Measurements from ENCODE around the gene MTMR1. TPM values are rescaled to one million over a fixed set of nuclear protein-coding genes. Genes with fewer than 3 reads are reported as not detected.

The MTMR1 gene
- total and polyA plus RNA-seq, 2 donors (not counting 3 experiments of a cell fraction or from before 2014, with no cell fraction given) = 17.1 to 20.3 TPM

DNA sequence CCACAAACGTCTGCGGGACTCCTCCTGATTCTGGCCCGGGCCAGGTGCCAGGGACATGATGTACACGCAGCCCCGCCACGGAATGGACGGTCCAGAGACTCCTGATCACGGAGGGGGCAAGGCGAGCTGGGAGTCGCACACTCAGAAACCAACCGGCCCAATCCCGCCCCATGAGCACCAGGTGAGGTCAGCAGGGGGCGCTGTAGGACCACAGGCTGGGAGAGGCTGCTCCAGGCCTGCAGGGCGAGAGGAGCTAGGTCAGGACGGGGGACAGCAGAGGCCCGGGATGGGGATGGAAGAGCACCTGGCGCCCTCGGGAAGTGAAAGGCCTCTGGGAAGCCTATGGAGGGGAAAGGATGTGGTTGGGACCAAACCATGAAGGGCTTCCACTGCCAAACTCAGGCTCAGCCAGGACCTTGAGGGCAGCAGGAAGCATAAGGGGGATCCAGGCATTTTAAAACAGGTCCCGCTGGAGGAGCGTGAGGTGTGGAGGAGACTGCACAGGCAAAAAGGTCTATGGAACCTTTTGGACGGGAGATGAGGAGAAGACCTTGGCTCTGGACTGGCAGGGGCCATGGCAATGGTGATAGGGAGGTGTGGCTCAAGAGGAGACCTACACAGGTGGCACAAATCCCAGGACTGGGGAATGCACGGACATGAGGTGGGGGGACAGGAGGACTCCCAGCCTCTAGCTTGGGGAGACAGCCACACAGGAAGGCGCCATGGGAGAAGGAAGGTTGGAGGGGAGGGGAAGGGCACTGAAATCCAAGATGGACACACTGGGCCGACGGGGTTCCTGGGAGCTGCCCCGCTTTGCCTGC lies 79.2 kb downstream of the MTMR1 start:
- no peaks in the 10 kb centered on the region for H3K27me3 ChIP-seq (ENCODE audit: control insufficient read depth in 2 of 2, insufficient read depth in 2 of 2, low read length in 2 of 2)
- dilution Hi-C loops (cut with MboI; ENCODE audit: extremely low pct_ligation_motif_present, low sequenced_read_pairs) = no loop called here
- no peaks in the 10 kb centered on the region for H4K20me1 ChIP-seq (replicated peaks; ENCODE audit: control insufficient read depth, extremely low read depth, insufficient read depth, low read length)
- intact Hi-C loops (cut with micrococcal nuclease) = loop anchor here (1.0 to 5.0 kb wide), 4 partner anchors 125 to 378 kb away; partner anchors contain the start of genes CD99L2 and HMGB3
- TF ChIP-seq FOS (IDR thresholded peaks at IDR 0.05; ENCODE audit: borderline replicate concordance, insufficient read depth, low read length) (no peak), CTCF (IDR thresholded peaks at IDR 0.05; ENCODE audit: extremely low read depth in 1 of 2, insufficient read depth in 1 of 2, low read depth in 1 of 2, low read length in 2 of 2) (peak; percentile 64 to 82)
- H3K36me3 ChIP-seq (ENCODE audit: control insufficient read depth in 2 of 2, extremely low read depth in 1 of 2, insufficient read depth in 2 of 2, low read length in 2 of 2) = no peaks in the 10 kb centered on the region
- peak; percentile 45 for DNase-seq (ENCODE audit: low read depth, low spot score)
- H3K9me3 ChIP-seq (replicated peaks; ENCODE audit: control insufficient read depth, insufficient read depth, low read length) = no peaks in the 10 kb centered on the region
- H2AFZ ChIP-seq (ENCODE audit: low read depth, low read length) = no peak overlapping the region
- H3K27ac ChIP-seq (ENCODE audit: insufficient read depth, low read depth, low read length) = no peak overlapping the region
- no peaks in the 10 kb centered on the region for H3K4me1 ChIP-seq (ENCODE audit: control insufficient read depth, extremely low read depth, insufficient read depth, low read length)
- H3K9me1 ChIP-seq (replicated peaks; ENCODE audit: control insufficient read depth, extremely low read depth, insufficient read depth, low read length) = no peaks in the 10 kb centered on the region
- CTCF ChIA-PET = interaction anchor here (0.6 to 5.6 kb wide), 38 partner anchors 9 to 588 kb away, joined by 3 to 315 read pairs (median 3); partner anchors contain the start of genes GPR50 and HMGB3
- no peaks in the 10 kb centered on the region for H3K79me2 ChIP-seq (ENCODE audit: control insufficient read depth, insufficient read depth, low read length)
- peak; percentile 84 for FAIRE-seq
- H3K4me2 ChIP-seq (ENCODE audit: insufficient read depth, low read length) = no peak overlapping the region
- BruUV-seq (replicated peaks) = no TSS peak
- no peak overlapping the region for H3K9ac ChIP-seq (replicated peaks; ENCODE audit: extremely low read depth, insufficient read depth, low read length)
- POLR2A ChIA-PET = no interaction called here
- H3K4me3 ChIP-seq (replicated peaks in 1 of 3; ENCODE audit: insufficient read depth in 1 of 3, low read depth in 1 of 3, low read length in 3 of 3) = no peak overlapping the region

DNA sequence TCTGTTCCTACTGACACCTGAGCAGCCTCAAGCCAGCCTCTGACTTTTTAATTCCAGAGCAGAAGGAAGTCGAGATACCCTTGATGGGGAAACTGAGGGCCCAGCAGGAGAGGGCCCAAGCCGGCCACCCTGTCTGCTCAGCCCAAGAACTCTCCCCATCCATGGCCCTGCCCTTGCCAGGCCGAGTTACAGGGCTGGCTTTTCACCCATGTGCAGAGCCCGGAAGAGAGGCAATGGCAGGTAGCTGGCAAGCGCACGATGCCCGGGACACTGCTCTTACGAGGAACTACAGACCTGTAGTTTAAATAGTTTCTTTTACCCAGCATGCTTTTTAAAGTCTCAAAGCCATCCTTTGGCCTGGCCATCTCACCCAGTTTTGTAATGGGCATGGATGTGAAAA lies 79.9 kb downstream of the MTMR1 start:
- Histone ChIP-seq H4K20me1 (replicated peaks; ENCODE audit: control insufficient read depth, extremely low read depth, insufficient read depth, low read length) (no peaks in the 10 kb centered on the region), H3K27me3 (ENCODE audit: control insufficient read depth in 2 of 2, insufficient read depth in 2 of 2, low read length in 2 of 2) (no peaks in the 10 kb centered on the region), H3K79me2 (ENCODE audit: control insufficient read depth, insufficient read depth, low read length) (no peaks in the 10 kb centered on the region), H3K9me3 (replicated peaks; ENCODE audit: control insufficient read depth, insufficient read depth, low read length) (no peaks in the 10 kb centered on the region), H3K4me3 (replicated peaks in 1 of 3; ENCODE audit: insufficient read depth in 1 of 3, low read depth in 1 of 3, low read length in 3 of 3) (no peak overlapping the region), H3K4me1 (ENCODE audit: control insufficient read depth, extremely low read depth, insufficient read depth, low read length) (no peaks in the 10 kb centered on the region), H3K9me1 (replicated peaks; ENCODE audit: control insufficient read depth, extremely low read depth, insufficient read depth, low read length) (no peaks in the 10 kb centered on the region), H3K9ac (replicated peaks; ENCODE audit: extremely low read depth, insufficient read depth, low read length) (no peak overlapping the region), H3K27ac (ENCODE audit: insufficient read depth, low read depth, low read length) (no peak overlapping the region), H3K36me3 (ENCODE audit: control insufficient read depth in 2 of 2, extremely low read depth in 1 of 2, insufficient read depth in 2 of 2, low read length in 2 of 2) (no peaks in the 10 kb centered on the region), H2AFZ (ENCODE audit: low read depth, low read length) (no peak overlapping the region), H3K4me2 (ENCODE audit: insufficient read depth, low read length) (no peak overlapping the region)
- intact Hi-C loops (cut with micrococcal nuclease) (loop anchor here (2.0 to 5.0 kb wide), 2 partner anchors 124 to 378 kb away; partner anchors contain the start of gene CD99L2), dilution Hi-C loops (cut with MboI; ENCODE audit: extremely low pct_ligation_motif_present, low sequenced_read_pairs) (no loop called here)
- CTCF ChIA-PET = interaction anchor here (1.1 to 5.6 kb wide), 2 partner anchors 9 to 309 kb away, joined by 4 to 315 read pairs; no protein-coding TSS in a partner anchor
- TF ChIP-seq FOS (IDR thresholded peaks at IDR 0.05; ENCODE audit: borderline replicate concordance, insufficient read depth, low read length) (no peak), POLR2AphosphoS5 (IDR thresholded peaks at IDR 0.05; ENCODE audit: insufficient read depth, low read depth, low read length) (no peak), GATA2 (IDR thresholded peaks at IDR 0.05; ENCODE audit: insufficient read depth, insufficient read length, low read depth, low read length) (no peak), MAX (IDR thresholded peaks at IDR 0.05; ENCODE audit: insufficient read depth, insufficient read length) (no peak), POLR2A (IDR thresholded peaks at IDR 0.05; ENCODE audit: low read depth, low read length) (no peak), CTCF (IDR thresholded peaks at IDR 0.05; ENCODE audit: extremely low read depth in 1 of 2, insufficient read depth in 1 of 2, low read depth in 1 of 2, low read length in 2 of 2) (no peak), JUN (IDR thresholded peaks at IDR 0.05; ENCODE audit: borderline replicate concordance, insufficient read depth, insufficient read length, low read depth) (no peak), MYC (IDR thresholded peaks at IDR 0.05; ENCODE audit: low read depth, low read length) (no peak), EZH2 (IDR thresholded peaks at IDR 0.05; ENCODE audit: borderline replicate concordance, low read depth, low read length, severe bottlenecking) (no peak)
- FAIRE-seq (no peak), DNase-seq (ENCODE audit: low read depth, low spot score) (no peak)
- no TSS peak for BruUV-seq (replicated peaks)
- POLR2A ChIA-PET = no interaction called here

All from endothelial cell of umbilical vein (primary cell).